ENCODE data around the gene C14orf119. TPM values are rescaled to one million over a fixed set of nuclear protein-coding genes. Genes with fewer than 3 reads are reported as not detected.

Gene C14orf119
- total RNA-seq, 2 donors from 2014 or later = 20.3 to 32.3 TPM

DNA sequence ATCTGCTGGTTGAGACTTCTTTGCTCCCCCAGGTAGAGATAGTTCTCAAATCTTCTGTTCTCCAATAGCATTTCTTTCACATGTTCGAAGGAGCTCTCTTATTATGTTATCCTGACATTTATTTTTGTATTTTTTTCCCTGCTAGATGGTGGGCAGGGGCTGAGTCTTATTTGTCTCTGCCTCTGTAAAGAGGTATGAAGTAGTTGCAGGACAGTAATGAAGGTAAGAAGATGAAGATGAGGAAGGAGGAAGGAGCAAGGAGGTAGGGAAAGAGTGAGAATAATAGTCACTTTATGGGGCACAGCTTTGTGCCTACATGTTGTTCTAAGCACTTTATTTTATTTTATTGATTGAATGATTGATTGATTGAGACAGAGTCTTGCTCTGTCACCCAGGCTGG lies 14.5 kb downstream of the C14orf119 start:
- H3K9me3 ChIP-seq = no peaks in the 10 kb centered on the region
- intact Hi-C loops (cut with DNase I) = no loop called here
- peaks cover 5% of the 10 kb centered on the region for H3K27me3 ChIP-seq (replicated peaks; ENCODE audit: insufficient read depth)
- H3K36me3 ChIP-seq = no peaks in the 10 kb centered on the region
- TF ChIP-seq POLR2AphosphoS5 (IDR thresholded peaks at IDR 0.05) = no peak
- no peak for TF ChIP-seq POLR2A (IDR thresholded peaks at IDR 0.05)
- no peak for TF ChIP-seq CTCF (IDR thresholded peaks at IDR 0.05)
- no peaks in the 10 kb centered on the region for H3K4me1 ChIP-seq (replicated peaks)
- no peak overlapping the region for H3K4me3 ChIP-seq
- WGBS = 89% methylated on average over 1 of the region's 1 CpG
- H3K27ac ChIP-seq = no peak overlapping the region
- no peak for DNase-seq (ENCODE audit: low spot score)

- WGBS = 61% methylated on average over 5 of the region's 5 CpGs
- Histone ChIP-seq H3K4me1 (replicated peaks) (no peaks in the 10 kb centered on the region), H3K27me3 (replicated peaks; ENCODE audit: insufficient read depth) (peaks cover 5% of the 10 kb centered on the region), H3K4me3 (no peak overlapping the region), H3K36me3 (no peaks in the 10 kb centered on the region), H3K27ac (no peak overlapping the region), H3K9me3 (no peaks in the 10 kb centered on the region)
- DNase-seq (ENCODE audit: low spot score) = no peak
- TF ChIP-seq POLR2A (IDR thresholded peaks at IDR 0.05) = no peak
- TF ChIP-seq CTCF (IDR thresholded peaks at IDR 0.05) = no peak
- TF ChIP-seq POLR2AphosphoS5 (IDR thresholded peaks at IDR 0.05) = no peak
- intact Hi-C loops (cut with DNase I) = no loop called here
Observed at GRCh38 chr14:23110579-23111365, 15.5 kb downstream of the C14orf119 start.

DNA sequence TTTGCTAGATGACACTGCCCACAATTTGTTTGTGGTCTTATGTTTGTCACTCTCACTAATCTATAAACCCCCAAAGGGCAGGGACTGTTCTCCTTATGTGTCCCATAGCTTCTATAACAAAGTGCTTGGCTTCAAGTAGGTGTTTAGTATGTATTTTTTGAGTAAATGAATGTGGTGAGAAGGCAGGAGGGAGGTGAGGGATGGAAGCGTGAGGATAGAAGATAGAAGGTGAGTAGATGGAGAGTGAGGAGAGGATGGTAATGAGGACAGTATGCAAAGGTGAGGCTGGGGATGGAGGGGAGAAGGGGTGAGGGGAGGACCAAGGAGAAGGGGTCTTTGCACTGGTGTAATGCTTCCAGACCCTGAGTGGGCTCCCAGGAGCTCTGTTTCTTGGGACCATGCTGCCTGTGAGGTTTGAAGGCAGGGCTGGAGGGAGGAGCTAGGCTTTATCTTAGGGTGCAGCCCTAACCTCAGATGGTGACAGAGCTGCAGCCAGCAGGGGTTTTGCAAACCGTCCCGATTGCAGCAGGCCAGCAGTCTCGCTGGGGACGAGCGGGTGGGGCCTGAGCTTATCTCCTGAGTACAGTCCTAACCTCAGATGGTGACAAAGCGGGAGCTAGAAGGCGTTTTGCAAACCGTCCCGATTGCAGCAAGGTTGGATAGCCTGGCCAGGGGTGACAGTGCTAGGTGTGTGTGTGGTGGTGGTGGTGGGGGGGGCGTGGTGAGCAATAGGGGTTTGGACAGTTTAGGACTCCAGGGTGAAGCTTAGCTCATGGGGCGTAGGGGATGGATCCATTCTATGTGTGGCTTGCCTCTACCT lies 17.3 kb downstream of the C14orf119 start:
- Histone ChIP-seq H3K4me3 (no peak overlapping the region), H3K9me3 (no peaks in the 10 kb centered on the region), H3K27me3 (replicated peaks; ENCODE audit: insufficient read depth) (peaks cover 5% of the 10 kb centered on the region), H3K36me3 (no peaks in the 10 kb centered on the region), H3K27ac (no peak overlapping the region), H3K4me1 (replicated peaks) (no peaks in the 10 kb centered on the region)
- DNase-seq (ENCODE audit: low spot score) = no peak
- TF ChIP-seq POLR2AphosphoS5 (IDR thresholded peaks at IDR 0.05) (no peak), POLR2A (IDR thresholded peaks at IDR 0.05) (no peak), CTCF (IDR thresholded peaks at IDR 0.05) (no peak)
- intact Hi-C loops (cut with DNase I) = no loop called here
- WGBS = 58% methylated on average over 12 of the region's 12 CpGs

DNA sequence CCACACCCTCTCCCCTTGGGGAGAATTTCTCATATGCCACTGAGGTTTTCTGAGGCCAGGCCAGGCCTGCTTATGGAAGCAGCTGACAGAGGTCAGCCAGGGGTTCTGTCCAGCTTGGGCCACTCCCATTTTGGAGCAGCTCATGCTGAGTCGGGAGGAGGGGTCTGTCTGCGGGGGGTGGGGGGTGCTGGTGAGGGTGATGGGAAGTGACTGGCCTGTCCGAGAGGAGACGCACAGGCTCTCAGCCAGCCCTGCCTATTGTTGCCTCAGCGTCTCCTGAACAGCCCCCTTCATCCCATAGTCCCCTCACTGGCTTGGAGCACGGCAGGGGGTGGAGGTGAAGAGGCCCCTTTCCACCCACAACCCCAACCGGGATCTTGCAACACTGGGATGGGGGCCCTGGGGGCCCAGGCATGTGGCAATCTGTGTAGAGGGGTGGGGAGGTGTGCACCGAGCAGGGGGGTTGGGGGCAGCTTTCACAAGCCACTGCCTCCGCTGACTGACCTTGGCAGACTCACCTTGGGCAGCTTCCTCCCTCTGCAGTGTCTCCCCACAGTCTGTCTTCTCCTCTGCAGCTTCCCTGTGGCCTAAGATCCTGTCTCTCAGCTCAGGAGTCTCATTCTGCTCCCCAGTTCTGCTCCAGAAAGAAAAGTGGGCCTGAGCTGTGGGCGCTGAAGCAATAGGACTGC lies 18.3 kb downstream of the C14orf119 start:
- Histone ChIP-seq H3K4me3 (no peak overlapping the region), H3K27ac (no peak overlapping the region), H3K9me3 (no peaks in the 10 kb centered on the region), H3K27me3 (replicated peaks; ENCODE audit: insufficient read depth) (peaks cover 8% of the 10 kb centered on the region), H3K4me1 (replicated peaks) (no peaks in the 10 kb centered on the region), H3K36me3 (no peaks in the 10 kb centered on the region)
- TF ChIP-seq POLR2AphosphoS5 (IDR thresholded peaks at IDR 0.05) = no peak
- TF ChIP-seq POLR2A (IDR thresholded peaks at IDR 0.05) = no peak
- TF ChIP-seq CTCF (IDR thresholded peaks at IDR 0.05) = no peak
- DNase-seq (ENCODE audit: low spot score) = no peak
- 62% methylated on average over 10 of the region's 10 CpGs for WGBS
- intact Hi-C loops (cut with DNase I) = no loop called here

All from prostate gland (tissue), 2 donors.